ENCODE measurements around the gene PP2D1. TPM values are rescaled to one million over a fixed set of nuclear protein-coding genes. Genes with fewer than 3 reads are reported as not detected.

The PP2D1 gene, protein sequence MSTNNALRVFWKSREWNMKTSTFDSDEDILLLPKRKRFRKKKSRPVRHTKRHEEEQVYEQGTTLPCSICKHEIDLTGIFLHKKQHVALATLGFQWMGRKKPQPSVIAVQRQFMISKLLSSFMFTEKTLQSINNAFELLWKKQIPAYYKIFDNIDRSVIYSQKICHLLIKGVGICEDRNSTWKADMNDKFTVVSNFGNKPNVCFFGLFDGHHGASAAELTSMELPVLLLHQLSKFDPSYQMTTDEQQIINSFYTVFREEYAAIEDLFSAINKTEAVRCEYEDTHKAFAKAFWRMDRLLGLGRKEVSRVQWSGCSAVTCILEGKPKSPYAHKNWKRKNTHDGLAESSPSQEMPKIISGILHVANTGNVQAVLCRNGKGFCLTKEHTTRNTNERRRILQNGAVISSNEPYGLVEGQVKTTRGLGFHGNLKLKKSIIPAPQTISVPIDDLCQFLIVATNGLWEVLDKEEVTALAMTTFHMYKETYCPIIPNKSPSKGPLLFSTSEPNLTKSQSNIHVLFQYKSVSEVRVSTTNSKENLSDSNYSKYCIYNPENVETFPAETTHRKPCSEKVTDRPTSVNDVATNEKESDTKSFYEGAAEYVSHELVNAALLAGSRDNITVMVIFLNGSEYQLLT
- not detected in 5 replicates for total RNA-seq (2022; extraction: Qiagen RNA extraction; ENCODE audit: low read depth)

DNA sequence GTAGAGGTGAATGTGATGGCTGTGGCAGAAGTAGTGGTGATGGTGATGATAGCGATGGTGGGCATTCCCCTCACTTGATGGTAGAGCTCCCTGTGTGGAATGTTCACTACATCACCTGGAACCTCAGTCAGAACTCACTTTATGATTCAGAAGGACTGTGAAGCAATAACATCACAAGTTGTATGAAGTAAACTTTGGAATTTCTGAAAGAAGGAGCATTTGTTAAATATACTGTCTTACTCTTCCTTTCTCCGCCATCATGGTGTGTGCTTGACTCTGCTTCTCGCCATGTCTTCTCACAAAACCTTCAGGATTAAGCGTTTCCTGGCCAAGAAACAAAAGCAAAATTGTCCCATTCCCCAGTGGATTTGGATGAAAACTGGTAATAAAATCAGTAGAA is at the start of gene PP2D1:
Gene PP2D1, minus strand, starts transcription at position 101 of the 400 bp plus-strand sequence. CDS start 192 bp downstream, outside the sequence.

GRCh38 chr3:20039765-20040547 is 27.9 kb upstream of the PP2D1 start, which contains the start of gene KAT2B:
Gene KAT2B, plus strand, starts transcription at chr3:20040446. Its CDS starts 32 bp downstream, at chr3:20040478.

GRCh38 chr3:19946832-19947548 is 65.1 kb downstream of the PP2D1 start, which contains the start of gene RAB5A:
Gene RAB5A, plus strand, starts transcription at chr3:19947097. Its CDS starts 3,802 bp downstream, at chr3:19950899.

Other genes starting within 250 kb of the PP2D1 start
- gene EFHB, start 78.0 kb downstream of the PP2D1 start, total RNA-seq (2022; extraction: Qiagen RNA extraction; ENCODE audit: low read depth): 0.37 to 1.1 TPM (median 0.41 TPM) in 5 replicates
- gene RAB5A, start 65.2 kb downstream of the PP2D1 start, total RNA-seq (2022; extraction: Qiagen RNA extraction; ENCODE audit: low read depth): 39.1 to 65.0 TPM (median 42.7 TPM) in 5 replicates
- 4.3 to 7.7 TPM (median 4.9 TPM) in 5 replicates for gene KAT2B, start 28.2 kb upstream of the PP2D1 start, total RNA-seq (2022; extraction: Qiagen RNA extraction; ENCODE audit: low read depth)
- gene SGO1, start 173.9 kb upstream of the PP2D1 start, total RNA-seq (2022; extraction: Qiagen RNA extraction; ENCODE audit: low read depth): 14.8 to 19.4 TPM (median 15.6 TPM) in 5 replicates

All from A549 treated with CpdA at 1 μM for 4 hours (cell line).